Muscle layer of colon (tissue), 2 donors: ENCODE data around the gene MRI1.

Experiments
- H3K27ac ChIP-seq: one replicate; pipeline ENCODE4 v1.7.0; 2013; ENCODE audit warnings: low read depth, mild to moderate bottlenecking, low read length, moderate library complexity
- H3K27me3 ChIP-seq, 2 donors: one replicate each; pipeline ENCODE4 v1.7.0; 2013; ENCODE audit warnings: low read length in 2 of 2, mild to moderate bottlenecking in 2 of 2; ENCODE audit not compliant: insufficient read depth in 2 of 2, control insufficient read depth in 1 of 2
- H3K36me3 ChIP-seq: one replicate; pipeline ENCODE4 v1.7.0; 2013; ENCODE audit warnings: mild to moderate bottlenecking, low read length; ENCODE audit not compliant: insufficient read depth
- H3K4me1 ChIP-seq: one replicate; pipeline ENCODE4 v1.7.0; 2013; ENCODE audit warnings: mild to moderate bottlenecking, low read length; ENCODE audit not compliant: insufficient read depth
- H3K4me3 ChIP-seq, 2 donors: one replicate each; pipeline ENCODE4 v1.7.0; 2013; ENCODE audit warnings: low read length in 2 of 2, low read depth in 1 of 2, mild to moderate bottlenecking in 1 of 2, moderate library complexity in 1 of 2
- H3K9ac ChIP-seq: one replicate; pipeline ENCODE4 v1.7.0; 2013; ENCODE audit warnings: low read length
- H3K9me3 ChIP-seq: one replicate; pipeline ENCODE4 v1.7.0; 2013; ENCODE audit warnings: mild to moderate bottlenecking, low read length
- donor health status: abdominal sarcoma.
- donor health status: Adenocarcinoma of cecum.

Gene MRI1

GRCh38 chr19:13813147-13813546 lies 48.8 kb downstream of the MRI1 start:
- Histone ChIP-seq H3K27me3 (no peaks in the 10 kb centered on the region), H3K9me3 (no peaks in the 10 kb centered on the region), H3K9ac (no peak overlapping the region), H3K27ac (no peak overlapping the region), H3K36me3 (peaks cover 14% of the 10 kb centered on the region), H3K4me3 (no peak overlapping the region), H3K4me1 (no peaks in the 10 kb centered on the region)

- Histone ChIP-seq H3K27me3 (no peaks in the 10 kb centered on the region), H3K9ac (no peak overlapping the region), H3K4me1 (no peaks in the 10 kb centered on the region), H3K9me3 (no peaks in the 10 kb centered on the region), H3K4me3 (no peak overlapping the region), H3K36me3 (peaks cover 7% of the 10 kb centered on the region), H3K27ac (no peak overlapping the region)
These were observed 50.2 kb downstream of the MRI1 start for GRCh38 chr19:13814550-13814949.

- Histone ChIP-seq H3K36me3 (peaks cover 7% of the 10 kb centered on the region), H3K27ac (no peak overlapping the region), H3K9ac (no peak overlapping the region), H3K27me3 (no peaks in the 10 kb centered on the region), H3K4me1 (no peaks in the 10 kb centered on the region), H3K9me3 (no peaks in the 10 kb centered on the region), H3K4me3 (no peak overlapping the region)
These were observed 52.8 kb downstream of the MRI1 start for GRCh38 chr19:13817018-13817614.

GRCh38 chr19:13817615-13818371 lies 53.5 kb downstream of the MRI1 start:
- Histone ChIP-seq H3K27ac (no peak overlapping the region), H3K4me3 (no peak overlapping the region), H3K9ac (no peak overlapping the region), H3K4me1 (peaks cover 3% of the 10 kb centered on the region), H3K36me3 (peaks cover 6% of the 10 kb centered on the region), H3K27me3 (no peaks in the 10 kb centered on the region), H3K9me3 (no peaks in the 10 kb centered on the region)

GRCh38 chr19:13819238-13819637 lies 54.9 kb downstream of the MRI1 start:
- no peaks in the 10 kb centered on the region for H3K27me3 ChIP-seq
- no peaks in the 10 kb centered on the region for H3K9me3 ChIP-seq
- H3K4me3 ChIP-seq, result no peak overlapping the region
- H3K9ac ChIP-seq, result no peak overlapping the region
- H3K27ac ChIP-seq, result no peak overlapping the region
- H3K36me3 ChIP-seq, result peaks cover 7% of the 10 kb centered on the region
- peaks cover 8% of the 10 kb centered on the region for H3K4me1 ChIP-seq

GRCh38 chr19:13821292-13821691 lies 57.0 kb downstream of the MRI1 start:
- H3K36me3 ChIP-seq, result peaks cover 11% of the 10 kb centered on the region
- H3K9ac ChIP-seq, result no peak overlapping the region
- H3K27ac ChIP-seq, result no peak overlapping the region
- no peaks in the 10 kb centered on the region for H3K9me3 ChIP-seq
- H3K27me3 ChIP-seq, result no peaks in the 10 kb centered on the region
- H3K4me1 ChIP-seq, result peaks cover 8% of the 10 kb centered on the region
- no peak overlapping the region for H3K4me3 ChIP-seq

- H3K4me3 ChIP-seq, result no peak overlapping the region
- H3K27ac ChIP-seq, result no peak overlapping the region
- H3K36me3 ChIP-seq, result peaks cover 11% of the 10 kb centered on the region
- no peak overlapping the region for H3K9ac ChIP-seq
- no peaks in the 10 kb centered on the region for H3K9me3 ChIP-seq
- H3K27me3 ChIP-seq, result no peaks in the 10 kb centered on the region
- peaks cover 8% of the 10 kb centered on the region for H3K4me1 ChIP-seq
These were observed 58.9 kb downstream of the MRI1 start for GRCh38 chr19:13823256-13823655.
